Esophagus muscularis mucosa (tissue), 3 donors: ENCODE data around the gene RICTOR.

Experiments
- POLR2A ChIP-seq: fragments of 450-650 bp; IDR thresholded peaks from one replicate; pipeline ENCODE4 v1.6.1; 2017; ENCODE audit warnings: antibody characterized with exemption, moderate library complexity, mild to moderate bottlenecking, low read depth
- POLR2AphosphoS5 ChIP-seq, 2 donors: sonication (generic); formaldehyde crosslinking; IDR thresholded peaks; one replicate each; pipeline ENCODE4 v1.6.1; 2017; ENCODE audit warnings: antibody characterized with exemption in 2 of 2
- TF ChIP-seq, protein P1 (sequence below), 3 experiments: fragments of 200-600 bp in 2 of 3; fragments of 450-650 bp in 1 of 3; sonication (generic) in 2 of 3; IDR thresholded peaks; one replicate each; pipeline ENCODE4 v1.5.1; 2017 to 2019; ENCODE audit warnings: antibody characterized with exemption in 3 of 3, mild to moderate bottlenecking in 2 of 3, moderate library complexity in 1 of 3

DNA sequence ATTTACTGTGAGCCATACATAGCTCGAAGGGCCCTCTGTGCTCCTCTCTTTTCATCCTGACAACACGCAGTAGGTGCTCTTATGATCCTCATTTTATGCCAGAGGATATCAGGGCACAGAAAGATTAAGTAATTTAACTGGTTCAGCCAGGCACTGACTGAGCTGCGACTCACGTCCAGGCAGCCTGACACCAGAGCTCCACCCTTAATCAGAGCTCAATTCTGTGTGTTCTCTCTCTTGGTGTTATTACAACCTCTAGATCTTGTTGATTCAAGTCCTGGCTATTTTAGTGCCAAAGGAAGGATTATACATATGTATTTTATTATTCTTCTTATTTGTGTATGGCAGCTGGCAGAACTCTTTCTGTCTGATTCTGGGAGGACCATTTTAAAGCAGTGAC lies 168.7 kb downstream of the RICTOR start:
- TF ChIP-seq, protein P1, sequence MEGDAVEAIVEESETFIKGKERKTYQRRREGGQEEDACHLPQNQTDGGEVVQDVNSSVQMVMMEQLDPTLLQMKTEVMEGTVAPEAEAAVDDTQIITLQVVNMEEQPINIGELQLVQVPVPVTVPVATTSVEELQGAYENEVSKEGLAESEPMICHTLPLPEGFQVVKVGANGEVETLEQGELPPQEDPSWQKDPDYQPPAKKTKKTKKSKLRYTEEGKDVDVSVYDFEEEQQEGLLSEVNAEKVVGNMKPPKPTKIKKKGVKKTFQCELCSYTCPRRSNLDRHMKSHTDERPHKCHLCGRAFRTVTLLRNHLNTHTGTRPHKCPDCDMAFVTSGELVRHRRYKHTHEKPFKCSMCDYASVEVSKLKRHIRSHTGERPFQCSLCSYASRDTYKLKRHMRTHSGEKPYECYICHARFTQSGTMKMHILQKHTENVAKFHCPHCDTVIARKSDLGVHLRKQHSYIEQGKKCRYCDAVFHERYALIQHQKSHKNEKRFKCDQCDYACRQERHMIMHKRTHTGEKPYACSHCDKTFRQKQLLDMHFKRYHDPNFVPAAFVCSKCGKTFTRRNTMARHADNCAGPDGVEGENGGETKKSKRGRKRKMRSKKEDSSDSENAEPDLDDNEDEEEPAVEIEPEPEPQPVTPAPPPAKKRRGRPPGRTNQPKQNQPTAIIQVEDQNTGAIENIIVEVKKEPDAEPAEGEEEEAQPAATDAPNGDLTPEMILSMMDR (IDR thresholded peaks at IDR 0.05): no peak
- TF ChIP-seq POLR2AphosphoS5 (IDR thresholded peaks at IDR 0.05): no peak
- TF ChIP-seq POLR2A: no peak
